HepG2 (cell line): ENCODE measurements around the gene NUDT9. TPM values are rescaled to one million over a fixed set of nuclear protein-coding genes. Genes with fewer than 3 reads are reported as not detected.
A peak's percentile ranks its signal among the peaks of the same experiment; 100 is the strongest.

ENCODE experiments used
- AGO2 ChIP-seq: fragments of 200-400 bp; formaldehyde crosslinking; optimal IDR thresholded peaks from 2 replicates; pipeline ENCODE3; 2017; ENCODE audit warnings: mild to moderate bottlenecking, low read depth, low read length, moderate library complexity
- CHD2 ChIP-seq: IDR thresholded peaks from 2 replicates; pipeline ENCODE4 v1.6.1; 2011; ENCODE audit warnings: low read depth, low read length, improper control_type of control experiment
- HMG20B ChIP-seq: conservative IDR thresholded peaks from 2 replicates; pipeline ENCODE4 v1.6.1; 2016; ENCODE audit warnings: missing genetic modification reagents, missing compliant biosample characterization
- IRF2 ChIP-seq: IDR thresholded peaks from 2 replicates; pipeline ENCODE4 v1.6.1; 2018; ENCODE audit warnings: missing genetic modification reagents, missing compliant biosample characterization
- MLX ChIP-seq: IDR thresholded peaks from 2 replicates; pipeline ENCODE4 v1.6.1; 2016
- NFE2L1 ChIP-seq: sonication (generic); formaldehyde crosslinking; IDR thresholded peaks from 2 replicates; pipeline ENCODE4 v1.4.0; 2020; ENCODE audit warnings: missing genetic modification reagents, mild to moderate bottlenecking, borderline replicate concordance
- PLSCR1 ChIP-seq: sonication (generic); formaldehyde crosslinking; IDR thresholded peaks from 2 replicates; pipeline ENCODE4 v1.5.0; 2020; ENCODE audit warnings: missing genetic modification reagents, mild to moderate bottlenecking, borderline replicate concordance
- RNF2 ChIP-seq: fragments of 450-650 bp; conservative IDR thresholded peaks from 2 replicates; pipeline ENCODE4 v1.6.1; 2016; ENCODE audit warnings: low read depth
- SATB2 ChIP-seq: sonication (generic); formaldehyde crosslinking; IDR thresholded peaks from 2 replicates; pipeline ENCODE4 v1.5.0; 2020; ENCODE audit warnings: missing genetic modification reagents
- TBL1XR1 ChIP-seq: fragments of 150-350 bp; IDR thresholded peaks from 2 replicates; pipeline ENCODE4 v1.6.1; 2014; ENCODE audit warnings: borderline replicate concordance, low read length; ENCODE audit not compliant: partially characterized antibody
- TGIF2 ChIP-seq: IDR thresholded peaks from 2 replicates; pipeline ENCODE4 v1.6.1; 2016; ENCODE audit warnings: control low read depth, missing compliant biosample characterization
- UBTF ChIP-seq: sonication (generic); formaldehyde crosslinking; IDR thresholded peaks from 2 replicates; pipeline ENCODE4 v1.4.0; 2020; ENCODE audit warnings: mild to moderate bottlenecking, missing genetic modification reagents
- ZC3H4 ChIP-seq: sonication (generic); formaldehyde crosslinking; IDR thresholded peaks from 2 replicates; pipeline ENCODE4 v1.4.0; 2020; ENCODE audit warnings: missing genetic modification reagents, borderline replicate concordance
- ZFP1 ChIP-seq: IDR thresholded peaks from 2 replicates; pipeline ENCODE4 v1.6.1; 2016
- ZNF740 ChIP-seq: sonication (generic); formaldehyde crosslinking; IDR thresholded peaks from 2 replicates; pipeline ENCODE4 v1.4.0; 2020; ENCODE audit warnings: missing genetic modification reagents
- polyA plus RNA-seq, 8 experiments: library from polyadenylated mRNA; depleted of rRNA in 3 of 8; stranded (reverse) in 7 of 8; unstranded in 1 of 8; fragments of >200 nt; fragmentation: Illumina TruSeq in 4 of 8; extraction: Trizol in 4 of 8; gene quantifications; 2 replicates each; pipeline versions ENCODE4 v1.2.1 to v1.2.3, GENCODE V29; 2011 to 2016; ENCODE audit warnings: low read depth in 4 of 8, missing spikeins in 1 of 8, mixed read lengths in 1 of 8; ENCODE audit not compliant: insufficient read depth in 1 of 8
- total RNA-seq, 5 experiments: library from RNA; depleted of rRNA; stranded (reverse); fragments of >200 nt; fragmentation: Illumina TruSeq; extraction: Trizol; gene quantifications; 2 replicates each; pipeline ENCODE4 v1.2.3, GENCODE V29; 2016; ENCODE audit warnings: low read depth in 1 of 5
- TF ChIP-seq, protein P1 (sequence below), 2 experiments: sonication (generic) in 1 of 2; formaldehyde crosslinking in 1 of 2; IDR thresholded peaks; 2 replicates each; pipeline versions ENCODE4 v1.4.0 to v1.6.1; 2016 to 2020; ENCODE audit warnings: borderline replicate concordance in 1 of 2, low read depth in 1 of 2, mild to moderate bottlenecking in 1 of 2, missing genetic modification reagents in 1 of 2
- TF ChIP-seq, protein P2 (sequence below): sonication (generic); formaldehyde crosslinking; IDR thresholded peaks from 2 replicates; pipeline ENCODE4 v1.8.0; 2022; ENCODE audit warnings: missing genetic modification reagents, mild to moderate bottlenecking, moderate library complexity, borderline replicate concordance

The NUDT9 gene
- total and polyA plus RNA-seq, 2 of the 13 experiments (the other 11 are each of a cell fraction or from before 2014, with no cell fraction given): 10.4 to 12.3 TPM

DNA sequence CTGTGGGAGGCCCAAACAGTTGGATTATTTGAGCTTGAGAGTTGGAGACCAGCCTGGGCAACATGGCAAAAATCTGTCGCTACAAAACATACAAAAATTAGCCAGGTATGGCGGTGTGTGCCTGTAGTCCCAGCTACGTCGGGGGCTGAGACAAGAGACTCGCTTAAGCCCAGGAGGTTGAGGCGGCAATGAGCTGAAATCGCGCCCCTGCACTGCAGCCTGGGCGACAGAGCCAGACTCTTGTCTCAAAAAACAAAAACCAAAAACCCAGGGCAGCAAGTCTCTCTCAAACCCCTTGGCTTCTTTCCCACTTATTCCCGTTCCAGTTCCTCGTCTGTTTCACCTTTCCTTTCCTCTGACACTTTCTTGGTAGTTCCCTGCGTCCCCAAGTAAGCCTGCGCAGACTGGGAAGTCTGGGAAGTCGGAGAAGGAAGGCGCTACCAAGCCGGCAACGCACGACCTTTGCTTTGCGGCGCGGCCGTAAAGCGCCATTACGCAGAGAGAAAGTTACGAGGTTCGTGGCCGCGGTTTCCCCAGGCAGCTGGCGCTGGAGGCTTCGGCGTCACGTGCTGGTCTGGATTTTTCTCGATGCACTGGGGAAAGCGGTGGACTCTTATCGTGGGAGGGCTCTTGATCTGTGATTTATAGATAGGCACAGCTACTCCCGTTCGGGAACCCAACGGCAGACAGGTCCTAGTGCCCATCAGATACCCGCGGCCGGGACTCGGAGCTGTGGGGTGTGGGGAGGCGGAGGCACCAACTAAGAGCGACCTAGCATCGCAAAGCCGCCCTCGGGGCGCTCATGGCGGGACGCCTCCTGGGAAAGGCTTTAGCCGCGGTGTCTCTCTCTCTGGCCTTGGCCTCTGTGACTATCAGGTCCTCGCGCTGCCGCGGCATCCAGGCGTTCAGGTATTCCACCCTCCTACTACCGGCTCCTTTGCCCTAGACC, at the start of gene NUDT9 (continued):
- TF ChIP-seq PLSCR1 (CRISPR knock-in tag): no peak
- peak; percentile 76 for TF ChIP-seq UBTF (CRISPR knock-in tag)
- no peak for TF ChIP-seq ZNF740
- TF ChIP-seq RNF2: peak; percentile 52; the same call in 1 of the 2 replicates
- peak; percentile 91 for TF ChIP-seq IRF2 (CRISPR knock-in tag)
- TF ChIP-seq NFE2L1 (CRISPR knock-in tag): no peak
- TF ChIP-seq HMG20B (CRISPR knock-in tag): peak; percentile 36; the same call in 1 of the 2 replicates
- TF ChIP-seq TGIF2: peak; percentile 65
- TF ChIP-seq AGO2: peak; percentile 38
- TF ChIP-seq, protein P1, sequence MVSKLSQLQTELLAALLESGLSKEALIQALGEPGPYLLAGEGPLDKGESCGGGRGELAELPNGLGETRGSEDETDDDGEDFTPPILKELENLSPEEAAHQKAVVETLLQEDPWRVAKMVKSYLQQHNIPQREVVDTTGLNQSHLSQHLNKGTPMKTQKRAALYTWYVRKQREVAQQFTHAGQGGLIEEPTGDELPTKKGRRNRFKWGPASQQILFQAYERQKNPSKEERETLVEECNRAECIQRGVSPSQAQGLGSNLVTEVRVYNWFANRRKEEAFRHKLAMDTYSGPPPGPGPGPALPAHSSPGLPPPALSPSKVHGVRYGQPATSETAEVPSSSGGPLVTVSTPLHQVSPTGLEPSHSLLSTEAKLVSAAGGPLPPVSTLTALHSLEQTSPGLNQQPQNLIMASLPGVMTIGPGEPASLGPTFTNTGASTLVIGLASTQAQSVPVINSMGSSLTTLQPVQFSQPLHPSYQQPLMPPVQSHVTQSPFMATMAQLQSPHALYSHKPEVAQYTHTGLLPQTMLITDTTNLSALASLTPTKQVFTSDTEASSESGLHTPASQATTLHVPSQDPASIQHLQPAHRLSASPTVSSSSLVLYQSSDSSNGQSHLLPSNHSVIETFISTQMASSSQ (IDR thresholded peaks at IDR 0.05; ENCODE audit: low read depth): no peak
- TF ChIP-seq, protein P1 (CRISPR knock-in tag; IDR thresholded peaks at IDR 0.05; ENCODE audit: borderline replicate concordance): peak; percentile 85
- TF ChIP-seq TBL1XR1: no peak
- TF ChIP-seq ZFP1 (CRISPR knock-in tag): peak; percentile 48; the same call in 1 of the 2 replicates
- peak; percentile 70; the same call in 1 of the 2 replicates for TF ChIP-seq SATB2 (CRISPR knock-in tag)
- TF ChIP-seq CHD2: no peak
- TF ChIP-seq, protein P2, sequence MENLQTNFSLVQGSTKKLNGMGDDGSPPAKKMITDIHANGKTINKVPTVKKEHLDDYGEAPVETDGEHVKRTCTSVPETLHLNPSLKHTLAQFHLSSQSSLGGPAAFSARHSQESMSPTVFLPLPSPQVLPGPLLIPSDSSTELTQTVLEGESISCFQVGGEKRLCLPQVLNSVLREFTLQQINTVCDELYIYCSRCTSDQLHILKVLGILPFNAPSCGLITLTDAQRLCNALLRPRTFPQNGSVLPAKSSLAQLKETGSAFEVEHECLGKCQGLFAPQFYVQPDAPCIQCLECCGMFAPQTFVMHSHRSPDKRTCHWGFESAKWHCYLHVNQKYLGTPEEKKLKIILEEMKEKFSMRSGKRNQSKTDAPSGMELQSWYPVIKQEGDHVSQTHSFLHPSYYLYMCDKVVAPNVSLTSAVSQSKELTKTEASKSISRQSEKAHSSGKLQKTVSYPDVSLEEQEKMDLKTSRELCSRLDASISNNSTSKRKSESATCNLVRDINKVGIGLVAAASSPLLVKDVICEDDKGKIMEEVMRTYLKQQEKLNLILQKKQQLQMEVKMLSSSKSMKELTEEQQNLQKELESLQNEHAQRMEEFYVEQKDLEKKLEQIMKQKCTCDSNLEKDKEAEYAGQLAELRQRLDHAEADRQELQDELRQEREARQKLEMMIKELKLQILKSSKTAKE (CRISPR knock-in tag): no peak
- TF ChIP-seq MLX (CRISPR knock-in tag): 0 out of 2 replicates have a peak, but pooled peaks have one; percentile 17
- no peak for TF ChIP-seq ZC3H4 (CRISPR knock-in tag)
